Measurements from ENCODE around the gene AURKA. TPM values are rescaled to one million over a fixed set of nuclear protein-coding genes. Genes with fewer than 3 reads are reported as not detected.
A peak's percentile ranks its signal among the peaks of the same experiment; 100 is the strongest.

AURKA gene
- total RNA-seq, 1 experiment from 2014 or later: 75.3 TPM

DNA sequence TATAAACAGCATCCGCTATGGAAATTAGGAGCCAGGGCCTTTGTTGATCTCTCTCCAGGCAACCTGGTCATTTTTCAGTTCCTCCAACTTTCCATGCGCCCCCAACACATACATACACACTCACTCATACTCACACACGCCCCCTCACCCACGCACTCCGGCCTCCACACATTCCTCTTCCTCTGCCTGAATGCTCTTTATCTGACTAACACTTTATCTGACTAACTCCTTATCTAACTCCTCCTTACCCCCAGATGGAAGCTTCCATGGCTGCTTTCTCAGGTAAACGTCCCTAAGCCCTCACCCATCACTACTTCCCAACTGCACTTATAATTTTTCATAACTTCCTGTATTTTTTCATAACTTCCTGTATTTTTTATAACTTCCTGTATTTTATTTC, 37.5 kb upstream of the AURKA start:
- CTCF ChIA-PET: interaction anchor here (0.6 to 1.0 kb wide), 2 partner anchors 183 to 242 kb away, joined by 3 to 4 read pairs; no protein-coding TSS in a partner anchor
- H3K4me1 Mint-ChIP-seq (ENCODE audit: insufficient read depth, unreplicated experiment): peaks cover 19% of the 10 kb centered on the region

GRCh38 chr20:56428881-56429280, 36.9 kb upstream of the AURKA start:
- TF ChIP-seq CTCF (IDR thresholded peaks at IDR 0.05; ENCODE audit: unreplicated experiment): no peak
- DNase-seq (ENCODE audit: unreplicated experiment): no peak
- BruUV-seq (replicated peaks): no TSS peak
- H3K4me3 Mint-ChIP-seq (ENCODE audit: unreplicated experiment): no peak overlapping the region
- intact Hi-C loops (cut with micrococcal nuclease): no loop called here
- no peaks in the 10 kb centered on the region for H3K36me3 Mint-ChIP-seq (ENCODE audit: insufficient read depth, unreplicated experiment)
- H3K27me3 Mint-ChIP-seq (ENCODE audit: insufficient read depth, unreplicated experiment): peaks cover 14% of the 10 kb centered on the region
- POLR2A ChIA-PET: interaction anchor here (1.0 kb wide), 1 partner anchor 40 kb away, joined by 5 read pairs; the partner anchor contains the start of gene RTF2
- H3K9me3 Mint-ChIP-seq (ENCODE audit: unreplicated experiment): no peaks in the 10 kb centered on the region
- peak overlapping the region; percentile 60 for H3K27ac Mint-ChIP-seq (ENCODE audit: low read depth, unreplicated experiment)
- CTCF ChIA-PET: interaction anchor here (0.6 to 1.0 kb wide), 2 partner anchors 182 to 241 kb away, joined by 3 to 4 read pairs; no protein-coding TSS in a partner anchor
- H3K4me1 Mint-ChIP-seq (ENCODE audit: insufficient read depth, unreplicated experiment): peaks cover 19% of the 10 kb centered on the region

More for the DNA sequence above, 37.5 kb upstream of the AURKA start:
- Mint-ChIP-seq H3K27ac (ENCODE audit: low read depth, unreplicated experiment) (no peak overlapping the region), H3K27me3 (ENCODE audit: insufficient read depth, unreplicated experiment) (peaks cover 14% of the 10 kb centered on the region), H3K4me3 (ENCODE audit: unreplicated experiment) (no peak overlapping the region), H3K36me3 (ENCODE audit: insufficient read depth, unreplicated experiment) (no peaks in the 10 kb centered on the region), H3K9me3 (ENCODE audit: unreplicated experiment) (no peaks in the 10 kb centered on the region)
- TF ChIP-seq CTCF (IDR thresholded peaks at IDR 0.05; ENCODE audit: unreplicated experiment): no peak
- no TSS peak for BruUV-seq (replicated peaks)
- DNase-seq (ENCODE audit: unreplicated experiment): no peak
- POLR2A ChIA-PET: no interaction called here
- intact Hi-C loops (cut with micrococcal nuclease): no loop called here

- H3K27ac Mint-ChIP-seq (ENCODE audit: low read depth, unreplicated experiment): peak overlapping the region; percentile 60
- no peak for DNase-seq (ENCODE audit: unreplicated experiment)
- intact Hi-C loops (cut with micrococcal nuclease): no loop called here
These were observed 36.4 kb upstream of the AURKA start for GRCh38 chr20:56428410-56428809.

GRCh38 chr20:56427797-56428196, 35.8 kb upstream of the AURKA start:
- CTCF ChIA-PET: interaction anchor here (0.6 to 0.7 kb wide), 2 partner anchors 42 to 149 kb away, joined by 4 read pairs; no protein-coding TSS in a partner anchor
- H3K27ac Mint-ChIP-seq (ENCODE audit: low read depth, unreplicated experiment): peak overlapping the region; percentile 60
- no peak for DNase-seq (ENCODE audit: unreplicated experiment)
- H3K36me3 Mint-ChIP-seq (ENCODE audit: insufficient read depth, unreplicated experiment): no peaks in the 10 kb centered on the region
- BruUV-seq (replicated peaks): no TSS peak
- no peak overlapping the region for H3K4me3 Mint-ChIP-seq (ENCODE audit: unreplicated experiment)
- no peak for TF ChIP-seq CTCF (IDR thresholded peaks at IDR 0.05; ENCODE audit: unreplicated experiment)
- H3K9me3 Mint-ChIP-seq (ENCODE audit: unreplicated experiment): no peaks in the 10 kb centered on the region
- H3K4me1 Mint-ChIP-seq (ENCODE audit: insufficient read depth, unreplicated experiment): peaks cover 19% of the 10 kb centered on the region
- intact Hi-C loops (cut with micrococcal nuclease): no loop called here
- POLR2A ChIA-PET: interaction anchor here (1.0 kb wide), 1 partner anchor 41 kb away, joined by 5 read pairs; the partner anchor contains the start of gene RTF2
- H3K27me3 Mint-ChIP-seq (ENCODE audit: insufficient read depth, unreplicated experiment): peaks cover 3% of the 10 kb centered on the region

More at GRCh38 chr20:56428410-56428809, 36.4 kb upstream of the AURKA start:
- no peaks in the 10 kb centered on the region for H3K36me3 Mint-ChIP-seq (ENCODE audit: insufficient read depth, unreplicated experiment)
- peaks cover 19% of the 10 kb centered on the region for H3K4me1 Mint-ChIP-seq (ENCODE audit: insufficient read depth, unreplicated experiment)
- H3K4me3 Mint-ChIP-seq (ENCODE audit: unreplicated experiment): no peak overlapping the region
- ChIA-PET POLR2A (interaction anchor here (1.0 kb wide), 1 partner anchor 41 kb away, joined by 5 read pairs; the partner anchor contains the start of gene RTF2), CTCF (interaction anchor here (0.7 kb wide), 1 partner anchor 42 kb away, joined by 4 read pairs; no protein-coding TSS in a partner anchor)
- no TSS peak for BruUV-seq (replicated peaks)
- H3K9me3 Mint-ChIP-seq (ENCODE audit: unreplicated experiment): no peaks in the 10 kb centered on the region
- peaks cover 9% of the 10 kb centered on the region for H3K27me3 Mint-ChIP-seq (ENCODE audit: insufficient read depth, unreplicated experiment)
- TF ChIP-seq CTCF (IDR thresholded peaks at IDR 0.05; ENCODE audit: unreplicated experiment): no peak

All from MCF 10A (cell line).